HG03108 (cell line): ENCODE data around the gene DHX40.
"Not testable (repeated sequence)": the region's sequence is repeated elsewhere in the genome, so short reads cannot be mapped to it uniquely, and the experiment has no call there.

ENCODE experiments used
- ATAC-seq: cut with Tn5 transposase; IDR thresholded peaks from one replicate; pipeline ENCODE4 v1.9.1; 2021; ENCODE audit warnings: moderate library complexity; ENCODE audit not compliant: unreplicated experiment

The DHX40 gene, protein sequence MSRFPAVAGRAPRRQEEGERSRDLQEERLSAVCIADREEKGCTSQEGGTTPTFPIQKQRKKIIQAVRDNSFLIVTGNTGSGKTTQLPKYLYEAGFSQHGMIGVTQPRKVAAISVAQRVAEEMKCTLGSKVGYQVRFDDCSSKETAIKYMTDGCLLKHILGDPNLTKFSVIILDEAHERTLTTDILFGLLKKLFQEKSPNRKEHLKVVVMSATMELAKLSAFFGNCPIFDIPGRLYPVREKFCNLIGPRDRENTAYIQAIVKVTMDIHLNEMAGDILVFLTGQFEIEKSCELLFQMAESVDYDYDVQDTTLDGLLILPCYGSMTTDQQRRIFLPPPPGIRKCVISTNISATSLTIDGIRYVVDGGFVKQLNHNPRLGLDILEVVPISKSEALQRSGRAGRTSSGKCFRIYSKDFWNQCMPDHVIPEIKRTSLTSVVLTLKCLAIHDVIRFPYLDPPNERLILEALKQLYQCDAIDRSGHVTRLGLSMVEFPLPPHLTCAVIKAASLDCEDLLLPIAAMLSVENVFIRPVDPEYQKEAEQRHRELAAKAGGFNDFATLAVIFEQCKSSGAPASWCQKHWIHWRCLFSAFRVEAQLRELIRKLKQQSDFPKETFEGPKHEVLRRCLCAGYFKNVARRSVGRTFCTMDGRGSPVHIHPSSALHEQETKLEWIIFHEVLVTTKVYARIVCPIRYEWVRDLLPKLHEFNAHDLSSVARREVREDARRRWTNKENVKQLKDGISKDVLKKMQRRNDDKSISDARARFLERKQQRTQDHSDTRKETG

DNA sequence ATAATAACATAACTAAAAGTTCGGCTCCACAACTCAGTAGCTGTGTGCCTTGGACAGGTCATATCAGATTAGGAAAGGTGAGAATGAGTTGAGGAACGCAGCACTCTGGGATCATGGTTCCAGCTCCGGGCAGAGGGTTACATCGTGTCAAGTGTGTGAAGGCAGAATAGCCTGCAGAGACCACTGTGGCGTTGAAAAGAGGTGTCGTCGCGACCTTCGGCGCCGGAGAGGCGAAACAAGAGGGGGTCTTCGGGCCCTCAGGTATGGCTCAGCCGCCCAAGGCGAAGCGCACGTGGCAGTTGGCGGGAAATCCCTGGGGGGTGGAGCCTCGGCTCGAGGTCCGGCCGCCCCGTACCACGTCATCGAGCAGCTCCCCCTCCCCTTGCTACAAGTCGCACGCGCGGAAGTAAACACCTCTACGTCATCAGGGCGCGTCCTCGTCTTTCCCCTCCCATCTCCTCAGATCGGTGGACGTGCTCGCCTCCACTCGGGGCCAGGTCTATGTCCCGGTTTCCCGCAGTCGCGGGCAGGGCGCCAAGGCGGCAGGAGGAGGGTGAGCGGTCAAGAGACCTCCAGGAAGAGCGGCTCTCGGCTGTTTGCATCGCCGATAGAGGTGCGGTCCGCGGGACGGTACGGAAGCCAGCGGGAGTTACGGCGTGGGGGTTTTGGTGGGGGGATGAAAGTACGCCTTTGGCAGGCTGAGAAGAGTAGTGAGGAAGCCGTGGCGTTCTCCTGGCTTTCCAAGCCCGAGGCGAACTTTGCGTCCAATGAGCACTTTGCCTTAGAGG is at the start of gene DHX40:
DHX40 (plus strand) TSS at position 440 of the 788 bp plus-strand sequence; CDS start at position 502, 62 bp downstream.
- peak; percentile 81 for ATAC-seq

DNA sequence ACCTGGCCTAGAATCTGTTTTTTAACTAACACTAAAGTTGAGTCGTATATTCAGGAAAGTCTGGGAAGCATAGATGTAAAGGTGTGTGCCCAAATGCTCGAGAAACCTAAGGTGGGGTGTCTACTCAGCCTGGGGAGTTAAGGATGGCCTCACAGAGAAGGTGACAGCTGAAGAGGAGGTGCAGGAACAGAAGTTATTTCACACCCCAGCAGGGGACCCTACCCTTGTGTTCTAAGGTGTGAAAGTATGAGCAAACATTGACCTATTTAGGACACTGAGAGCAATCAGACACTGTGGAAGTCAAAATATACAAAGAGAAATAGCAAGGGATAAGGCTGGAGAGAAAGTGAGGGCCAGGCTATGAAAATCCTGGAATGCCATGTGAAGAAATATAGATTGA is 49.0 kb upstream of the DHX40 start:
- no peak for ATAC-seq

DNA sequence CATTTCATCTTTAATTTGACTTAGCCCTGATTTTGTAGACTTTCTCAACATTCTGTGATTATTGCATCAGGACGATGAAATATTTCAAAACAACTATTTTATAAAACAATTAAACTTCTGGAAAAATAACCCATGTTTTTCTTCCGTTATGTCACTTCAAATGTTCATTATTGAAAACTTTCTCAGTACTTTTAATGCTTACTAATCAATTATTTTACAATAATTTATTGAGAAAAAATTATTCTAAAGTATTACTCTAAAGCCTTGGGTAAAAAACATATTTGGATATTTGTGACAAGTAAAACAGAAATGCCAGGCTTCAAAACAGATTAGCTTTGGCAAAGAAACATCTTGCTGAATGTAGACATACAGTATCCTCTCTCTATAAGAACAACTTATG is 46.3 kb upstream of the DHX40 start:
- ATAC-seq = no peak

DNA sequence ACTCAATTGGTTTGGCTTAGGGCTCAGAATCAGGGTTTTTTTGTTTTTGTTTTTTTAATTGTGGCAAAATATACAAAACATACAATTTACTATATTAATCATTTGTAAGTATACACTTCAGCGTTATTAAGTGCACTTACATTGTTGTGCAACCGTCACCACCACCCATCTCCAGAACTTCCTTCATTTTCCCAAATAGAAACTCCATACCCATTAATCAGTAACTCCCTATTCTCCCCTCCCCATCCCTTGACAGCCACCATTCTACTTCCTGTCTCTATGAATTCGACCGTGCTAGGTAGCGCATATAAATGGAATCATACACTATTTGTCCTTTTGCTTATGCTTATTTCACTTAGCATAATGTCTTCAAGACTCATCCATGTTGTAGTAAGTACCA is 45.2 kb upstream of the DHX40 start:
- no peak for ATAC-seq

DNA sequence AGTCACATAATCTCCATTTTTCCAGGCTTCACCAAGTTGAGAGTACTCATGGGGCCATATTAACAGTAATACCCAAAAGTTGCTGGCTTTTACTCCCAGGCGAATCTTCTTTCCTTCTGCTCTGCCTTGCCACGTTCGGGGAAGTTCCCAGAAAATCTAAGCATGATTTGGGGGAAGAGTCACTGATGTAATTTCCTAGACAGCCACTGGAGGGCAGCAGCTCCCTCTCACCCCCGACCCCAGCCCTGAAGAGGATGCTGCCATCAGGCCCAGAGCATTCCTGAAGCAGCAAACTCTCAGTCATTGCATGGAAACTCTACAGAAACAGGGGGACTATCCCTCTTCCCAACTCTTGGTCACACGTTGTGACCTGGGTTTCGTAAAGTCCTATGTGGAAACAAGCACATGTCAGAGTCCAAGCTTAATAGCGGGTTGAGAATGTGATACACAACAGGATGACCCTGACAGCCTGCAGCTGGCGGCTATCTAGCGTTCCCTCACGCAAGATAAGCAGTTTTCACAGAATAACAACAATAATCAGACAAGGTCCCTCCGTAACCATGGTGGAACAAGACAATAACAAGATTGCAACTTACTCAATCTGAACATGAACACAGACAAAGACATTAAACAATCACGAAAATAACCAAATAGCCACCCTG is 43.8 kb upstream of the DHX40 start:
- no peak for ATAC-seq

DNA sequence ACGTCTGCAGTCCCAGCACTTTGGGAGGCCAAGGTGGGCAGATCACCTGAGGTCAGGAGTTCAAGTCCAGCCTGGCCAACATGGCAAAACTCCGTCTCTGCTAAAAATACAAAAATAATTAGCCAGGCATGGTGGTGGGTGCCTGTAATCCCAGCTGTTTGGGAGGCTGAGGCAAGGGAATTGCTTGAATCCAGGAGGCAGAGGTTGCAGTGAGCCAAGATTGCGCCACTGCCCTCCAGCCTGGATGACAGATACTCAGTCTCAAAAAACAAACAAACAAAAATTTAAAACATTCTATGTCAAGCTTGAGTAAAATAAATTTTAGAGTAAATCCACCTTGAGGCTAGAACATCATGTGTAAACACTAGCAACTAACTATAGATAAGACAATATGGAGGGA is 40.5 kb upstream of the DHX40 start:
- ATAC-seq = not testable (repeated sequence)

DNA sequence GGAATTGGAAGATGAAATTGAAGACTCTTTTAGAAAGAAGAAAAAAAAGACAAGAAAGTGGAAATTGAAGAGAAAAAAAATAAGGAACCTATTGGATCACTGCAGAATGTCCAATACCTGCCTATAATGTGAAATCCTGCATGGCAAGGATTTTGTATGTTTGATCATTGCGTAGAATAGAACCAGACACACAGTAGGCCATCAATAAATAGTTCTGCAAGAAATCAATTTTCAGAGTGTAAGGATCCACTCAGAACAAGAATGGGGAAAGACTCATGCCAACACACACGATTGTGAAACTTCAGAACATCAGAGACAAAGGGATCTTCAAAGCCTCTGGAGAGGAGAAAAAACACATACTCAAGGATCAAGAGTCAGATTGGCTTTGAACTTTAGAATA is 39.7 kb upstream of the DHX40 start:
- no peak for ATAC-seq

DNA sequence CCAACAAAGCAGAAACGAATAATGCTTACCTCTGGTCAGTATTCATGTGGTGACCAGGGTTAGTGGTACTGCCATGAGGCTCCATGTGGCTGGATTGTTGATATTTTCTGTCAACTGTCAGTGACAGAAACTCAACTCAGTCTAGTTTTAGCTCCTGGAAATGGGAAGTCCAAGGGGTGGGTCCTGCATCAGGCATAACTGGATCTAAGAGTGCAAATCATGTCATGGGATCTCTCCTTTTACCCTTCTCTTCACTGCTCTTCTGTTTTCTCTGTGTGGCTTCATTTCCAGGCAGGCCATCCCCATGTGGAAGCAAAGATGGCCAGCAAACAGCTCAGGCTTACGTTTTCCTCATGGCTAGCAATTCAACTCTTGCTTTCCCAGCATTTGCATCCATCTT is 39.0 kb upstream of the DHX40 start:
- no peak for ATAC-seq

DNA sequence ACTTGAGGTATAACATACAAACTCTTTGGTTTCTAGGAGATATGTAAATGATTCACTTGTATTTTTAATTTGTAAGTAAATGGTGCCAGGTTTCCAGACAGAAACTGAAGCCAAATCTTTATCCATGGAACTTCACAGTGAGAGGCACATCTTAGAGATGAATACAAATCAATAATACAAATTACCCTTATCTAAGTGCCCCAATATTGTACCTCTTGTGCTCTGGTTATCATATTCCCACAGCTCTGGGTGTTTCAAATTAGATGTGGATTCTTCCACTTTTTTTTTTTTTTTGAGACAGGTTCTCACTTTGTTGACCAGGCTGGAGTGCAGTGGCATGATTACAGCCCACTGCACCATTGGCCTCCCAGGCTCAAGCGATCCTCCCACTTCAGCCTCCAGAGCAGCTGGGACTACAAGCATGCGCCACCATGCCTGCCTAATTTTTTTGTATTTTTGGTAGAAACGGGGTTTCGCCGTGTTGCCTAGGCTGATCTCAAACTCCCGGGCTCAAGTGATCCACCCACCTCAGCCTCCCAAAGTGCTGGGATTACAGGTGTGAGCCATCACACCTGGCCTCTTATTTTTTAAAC is 38.0 kb upstream of the DHX40 start:
- ATAC-seq = no peak

DNA sequence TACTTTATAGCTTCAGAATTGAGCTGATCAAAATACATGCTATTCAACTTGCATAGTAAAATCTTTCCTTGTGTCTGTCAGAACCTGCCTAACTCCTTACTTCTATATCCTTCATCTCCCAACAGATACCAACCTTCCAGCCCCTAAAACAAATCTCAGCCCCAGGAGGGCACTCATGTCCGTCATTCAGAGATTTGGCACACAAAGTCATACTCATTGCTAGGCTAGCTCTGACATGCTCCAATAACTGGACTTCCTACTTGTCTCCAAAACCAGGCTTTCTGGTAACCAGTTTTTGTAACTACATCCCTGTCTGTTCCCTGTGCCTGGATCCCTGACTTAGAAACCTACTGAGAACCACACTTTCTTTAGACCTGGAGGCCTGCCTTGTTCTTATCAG is 37.5 kb upstream of the DHX40 start:
- ATAC-seq = no peak

DNA sequence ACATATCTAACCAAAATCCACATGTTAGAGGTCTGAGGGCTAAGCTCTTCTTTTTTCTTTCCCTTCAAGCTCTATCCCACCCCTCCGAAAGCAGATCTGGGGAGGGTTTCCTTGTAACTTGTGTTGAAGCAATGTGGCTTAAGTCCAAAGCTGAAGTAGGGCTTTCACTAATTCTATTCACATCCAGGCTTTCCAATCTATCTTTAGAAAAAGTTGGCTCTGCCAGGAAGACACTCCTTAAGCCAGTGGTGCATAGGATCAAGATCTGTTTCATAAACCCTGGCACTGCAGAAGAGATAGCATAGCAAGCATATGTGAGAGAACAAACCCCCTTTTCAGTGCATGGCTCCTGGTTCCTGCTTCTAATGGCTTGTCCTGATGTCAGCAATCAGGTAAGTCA is 34.9 kb upstream of the DHX40 start:
- ATAC-seq = no peak

DNA sequence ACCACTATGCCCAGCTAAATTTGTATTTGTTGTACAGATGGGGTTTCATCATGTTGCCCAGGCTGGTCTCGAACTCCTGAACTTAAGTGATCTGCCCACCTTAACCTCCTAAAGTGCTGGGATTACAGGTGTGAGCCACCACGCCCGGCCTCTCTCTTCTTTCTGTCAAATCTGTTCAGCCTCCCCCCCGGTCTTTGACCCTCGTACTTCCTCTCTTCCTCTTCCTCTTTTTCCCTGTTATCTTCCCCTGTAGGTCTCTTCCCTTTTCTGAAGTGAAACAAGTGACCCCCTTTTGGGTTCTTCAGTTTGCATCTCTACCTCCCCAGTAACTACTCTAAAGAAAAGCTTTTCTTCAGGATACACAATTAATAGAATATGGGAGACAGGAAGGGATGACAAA is 31.7 kb upstream of the DHX40 start:
- no peak for ATAC-seq

DNA sequence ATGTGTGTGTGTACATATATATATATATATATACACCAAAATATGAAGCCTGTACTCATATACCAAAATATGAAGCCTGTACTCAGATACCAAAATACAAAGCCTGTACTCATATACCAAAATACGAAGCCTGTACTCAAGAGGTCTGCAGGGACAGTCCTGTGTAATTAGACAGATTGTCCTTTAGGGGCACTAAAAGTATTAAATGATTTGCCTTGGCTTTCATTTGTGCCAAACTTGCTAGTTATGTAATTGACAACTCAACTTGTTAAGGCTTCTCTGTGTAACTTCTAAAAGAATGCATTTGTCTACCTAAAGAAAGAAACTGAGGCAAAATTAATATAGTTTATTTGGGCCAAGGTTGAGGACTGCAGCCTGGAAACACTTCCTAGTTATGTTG is 30.8 kb upstream of the DHX40 start:
- ATAC-seq = no peak

DNA sequence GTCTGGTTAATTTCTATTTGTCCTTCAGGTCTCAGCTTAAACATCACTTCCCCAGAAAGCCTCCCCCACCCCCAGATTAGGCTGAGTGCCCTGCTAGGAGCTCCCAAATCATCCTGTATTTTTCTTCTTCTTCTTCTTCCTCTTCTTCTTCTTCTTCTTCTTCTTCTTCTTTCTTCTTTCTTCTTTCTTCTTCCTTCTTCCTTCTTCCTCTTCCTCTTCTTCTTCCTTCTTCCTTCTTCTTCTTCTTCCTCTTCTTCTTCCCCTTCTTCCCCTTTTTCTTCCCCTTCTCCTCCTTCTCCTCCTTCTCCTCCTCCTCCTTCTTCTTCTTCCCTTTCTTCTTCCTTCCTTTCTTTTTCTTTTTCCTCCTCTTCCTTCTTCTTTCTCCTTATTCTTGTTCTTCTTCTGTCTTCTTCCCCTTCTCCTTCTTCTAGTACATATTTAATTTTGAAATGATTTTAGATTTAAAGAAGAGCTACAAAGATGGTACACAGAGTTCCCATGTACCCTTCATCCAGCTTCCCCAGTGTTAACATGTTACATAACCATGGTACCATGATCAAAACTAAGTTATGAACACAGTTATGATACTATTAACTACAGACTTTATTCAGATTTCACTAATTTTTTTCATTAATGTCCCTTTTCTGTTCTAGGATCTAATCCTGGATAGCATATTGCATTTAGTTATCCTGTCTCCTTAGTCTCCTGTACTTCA is 27.1 kb upstream of the DHX40 start:
- ATAC-seq = no peak

DNA sequence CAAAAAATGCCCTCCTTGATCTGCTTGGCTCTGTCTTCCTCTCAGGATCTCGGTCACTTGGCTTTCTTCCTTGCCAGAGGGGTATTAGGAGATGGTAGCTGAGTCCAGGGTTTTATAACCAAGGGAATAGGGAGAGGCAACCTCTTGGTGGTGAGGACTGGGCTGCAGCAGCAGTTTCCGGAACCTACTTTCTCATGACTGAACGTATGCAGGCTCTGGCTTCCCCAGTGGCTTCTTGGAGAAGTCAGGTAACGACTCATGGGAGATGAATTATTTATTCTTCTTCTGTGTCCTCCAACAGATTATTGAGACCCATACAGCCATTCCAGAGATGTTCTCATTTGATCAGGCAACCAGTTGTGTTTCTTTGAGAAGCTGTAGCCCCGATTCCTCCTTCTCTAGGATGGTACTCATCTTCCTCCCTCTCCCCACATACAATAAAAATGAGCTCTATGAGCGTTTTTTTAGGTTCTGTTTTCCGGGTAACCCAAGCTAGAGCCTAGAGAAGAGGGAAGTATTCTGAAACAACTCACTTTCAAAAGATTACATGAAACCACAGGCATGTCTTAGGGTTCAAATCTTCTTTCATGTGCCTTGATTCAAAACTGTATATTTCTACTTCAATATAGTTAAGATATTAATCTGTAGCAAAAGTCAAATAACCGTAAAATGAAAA is 22.3 kb upstream of the DHX40 start:
- ATAC-seq = no peak

DNA sequence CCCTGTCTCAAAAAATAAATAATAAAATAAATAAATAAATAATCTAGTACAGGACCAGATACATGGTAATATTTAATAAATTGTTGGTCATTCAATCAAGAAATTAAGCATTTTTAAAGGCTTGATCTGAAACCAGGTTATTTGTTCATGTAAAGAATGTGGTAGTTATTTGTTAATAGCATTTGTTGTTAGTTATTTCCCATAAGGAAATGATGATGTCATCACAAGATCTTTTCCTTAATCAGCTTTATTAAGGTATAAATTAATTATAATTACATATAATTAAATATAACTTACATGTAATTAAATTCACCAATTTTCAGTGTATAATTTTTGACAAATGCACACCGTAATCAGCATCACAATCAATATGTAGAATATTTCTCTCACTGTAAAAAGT is 19.5 kb upstream of the DHX40 start:
- no peak for ATAC-seq

DNA sequence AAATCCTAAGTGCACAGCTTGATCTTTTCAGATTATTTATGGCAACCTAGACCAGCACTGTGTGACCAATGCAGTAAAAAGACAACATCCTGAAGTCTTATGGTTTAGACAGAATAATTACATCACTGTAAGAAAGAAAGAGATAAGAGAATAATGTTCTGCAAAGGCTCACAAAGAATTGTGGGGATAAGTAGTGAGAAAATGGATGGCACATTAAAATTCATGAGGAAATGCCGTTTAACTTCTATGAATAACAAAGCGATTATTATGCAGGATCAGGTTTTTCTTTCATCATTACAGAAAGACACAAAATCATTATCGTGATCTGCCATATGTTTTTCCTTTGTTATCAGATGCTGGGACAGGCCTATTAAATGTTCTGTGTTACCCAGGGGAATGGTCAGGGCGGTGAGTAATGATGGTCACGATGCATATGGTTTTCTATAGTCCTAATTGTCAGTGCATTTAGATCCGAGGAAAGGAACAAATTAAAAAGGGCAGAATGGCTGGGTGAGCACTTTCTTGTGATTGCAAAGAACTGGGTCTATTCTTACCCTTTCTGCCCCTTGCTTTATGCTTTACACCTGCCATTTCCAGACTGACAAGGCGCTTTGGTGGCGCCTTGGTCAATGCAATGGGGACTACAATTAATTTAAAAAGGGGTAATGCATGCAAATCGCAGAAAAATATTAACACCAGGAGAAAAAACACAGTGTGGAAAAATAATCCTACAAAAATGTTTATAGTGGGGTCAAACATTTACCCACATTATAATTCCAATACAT is 18.1 kb upstream of the DHX40 start:
- no peak for ATAC-seq

DNA sequence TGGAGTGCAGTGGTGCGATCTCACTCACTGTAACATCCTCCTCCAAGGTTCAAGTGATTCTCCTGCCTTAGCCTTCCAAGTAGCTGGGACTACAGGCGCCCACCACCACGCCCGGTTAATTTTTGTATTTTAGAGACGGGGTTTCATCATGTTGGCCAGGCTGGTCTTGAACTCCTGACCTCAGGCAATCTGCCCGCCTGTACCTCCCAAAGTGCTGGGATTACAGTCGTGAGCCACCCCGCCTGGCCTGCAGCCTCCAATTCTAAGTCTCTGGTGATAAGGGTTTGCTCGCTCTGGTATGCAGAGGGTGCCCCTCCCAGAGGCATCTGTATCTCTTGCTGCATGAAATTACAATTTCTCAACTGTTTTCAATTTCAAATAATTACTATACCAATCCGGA is 16.4 kb upstream of the DHX40 start:
- not testable (repeated sequence) for ATAC-seq

DNA sequence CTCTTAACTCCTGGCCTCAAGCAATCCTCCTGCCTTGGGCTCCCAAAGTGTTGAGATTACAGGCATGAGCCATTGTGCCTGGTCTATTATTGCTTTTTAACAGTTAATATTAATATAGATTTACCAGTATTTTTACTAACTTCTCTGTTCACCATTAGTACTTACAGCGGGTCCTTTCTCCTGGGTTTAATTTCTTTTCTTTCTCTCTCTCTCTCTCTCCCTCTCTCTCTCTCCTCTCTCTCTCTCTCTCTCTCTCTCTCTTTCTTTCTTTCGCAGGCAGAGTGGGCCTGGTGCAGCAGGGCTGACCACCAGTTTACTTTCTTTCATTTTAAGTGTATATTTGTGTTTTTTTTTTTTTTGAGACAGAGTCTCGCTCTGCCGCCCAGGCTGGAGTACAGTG is 14.7 kb upstream of the DHX40 start:
- ATAC-seq = no peak
